Osteocyte (in vitro differentiated cells): ENCODE results near the gene ACRBP. TPM values are rescaled to one million over a fixed set of nuclear protein-coding genes. Genes with fewer than 3 reads are reported as not detected.

Experiments
- DNase-seq: peaks from one replicate; pipeline ENCODE4 v3.0.0; 2021; ENCODE audit warnings: mixed read lengths; ENCODE audit not compliant: unreplicated experiment; ENCODE audit errors: extremely low spot score
- H3K27ac Mint-ChIP-seq: one replicate; pipeline ENCODE4 v1.8.0; 2021; ENCODE audit warnings: mild to moderate bottlenecking, mixed read lengths; ENCODE audit not compliant: unreplicated experiment
- H3K27me3 Mint-ChIP-seq: one replicate; pipeline ENCODE4 v1.8.0; 2021; ENCODE audit warnings: mixed read lengths; ENCODE audit not compliant: unreplicated experiment
- H3K36me3 Mint-ChIP-seq: one replicate; pipeline ENCODE4 v1.8.0; 2021; ENCODE audit warnings: mixed read lengths; ENCODE audit not compliant: unreplicated experiment
- H3K4me1 Mint-ChIP-seq: one replicate; pipeline ENCODE4 v1.8.0; 2021; ENCODE audit warnings: mixed read lengths; ENCODE audit not compliant: unreplicated experiment
- H3K4me3 Mint-ChIP-seq: one replicate; pipeline ENCODE4 v1.8.0; 2021; ENCODE audit warnings: mild to moderate bottlenecking, moderate library complexity, mixed read lengths; ENCODE audit not compliant: unreplicated experiment
- H3K9me3 Mint-ChIP-seq: one replicate; pipeline ENCODE4 v1.8.0; 2021; ENCODE audit warnings: mixed read lengths; ENCODE audit not compliant: unreplicated experiment
- CTCF ChIP-seq: fragments of 200-600 bp; sonication (generic); IDR thresholded peaks from 2 replicates; pipeline ENCODE4 v1.5.0; 2021; ENCODE audit warnings: antibody characterized with exemption, mild to moderate bottlenecking, moderate library complexity
- total RNA-seq: library from RNA; stranded (reverse); gene quantifications from 2 replicates; pipeline ENCODE4 v1.2.1, GENCODE V29; 2021

Gene ACRBP
- total RNA-seq, 1 donor from 2014 or later: 1.0 TPM

- peaks cover 6% of the 10 kb centered on the region for H3K4me1 Mint-ChIP-seq
- H3K27me3 Mint-ChIP-seq: peaks cover 11% of the 10 kb centered on the region
- H3K4me3 Mint-ChIP-seq: no peak overlapping the region
Measured at GRCh38 chr12:6641131-6641530, 6.1 kb downstream of the ACRBP start.

DNA sequence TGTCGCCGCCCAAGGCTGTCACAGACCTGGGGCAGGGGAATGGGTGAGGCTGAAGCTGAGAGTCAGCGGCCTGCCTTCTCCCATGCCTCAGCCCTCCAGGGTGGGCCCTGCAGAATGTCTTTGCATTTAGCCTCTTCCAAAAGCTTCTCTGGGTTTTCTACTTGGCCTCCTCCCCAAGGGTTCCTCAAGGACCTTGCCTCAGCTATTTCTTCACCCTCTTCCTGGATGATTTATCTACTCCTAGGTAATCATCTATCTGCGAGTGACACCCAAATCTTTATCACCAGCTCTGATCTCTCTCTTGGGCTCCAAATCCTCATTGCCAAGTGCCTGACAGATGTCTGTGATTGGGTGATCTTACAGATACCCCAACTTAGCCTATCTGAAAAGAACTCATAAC, 6.7 kb downstream of the ACRBP start:
- peaks cover 12% of the 10 kb centered on the region for H3K4me1 Mint-ChIP-seq

More at GRCh38 chr12:6641131-6641530, 6.1 kb downstream of the ACRBP start:
- DNase-seq: no peak
- Mint-ChIP-seq H3K36me3 (peaks cover 5% of the 10 kb centered on the region), H3K9me3 (no peaks in the 10 kb centered on the region), H3K27ac (no peak overlapping the region)
- TF ChIP-seq CTCF: no peak

GRCh38 chr12:6639151-6639801, 8.0 kb downstream of the ACRBP start:
- DNase-seq: no peak
- H3K36me3 Mint-ChIP-seq: peaks cover 3% of the 10 kb centered on the region
- H3K27me3 Mint-ChIP-seq: peaks cover 11% of the 10 kb centered on the region
- no peak overlapping the region for H3K27ac Mint-ChIP-seq
- no peaks in the 10 kb centered on the region for H3K9me3 Mint-ChIP-seq
- no peak for TF ChIP-seq CTCF
- peaks cover 18% of the 10 kb centered on the region for H3K4me1 Mint-ChIP-seq
- H3K4me3 Mint-ChIP-seq: no peak overlapping the region

More for the DNA sequence above, 6.7 kb downstream of the ACRBP start:
- Mint-ChIP-seq H3K4me3 (no peak overlapping the region), H3K27me3 (peaks cover 11% of the 10 kb centered on the region), H3K27ac (no peak overlapping the region), H3K36me3 (peaks cover 5% of the 10 kb centered on the region), H3K9me3 (no peaks in the 10 kb centered on the region)
- DNase-seq: no peak
- TF ChIP-seq CTCF: no peak

DNA sequence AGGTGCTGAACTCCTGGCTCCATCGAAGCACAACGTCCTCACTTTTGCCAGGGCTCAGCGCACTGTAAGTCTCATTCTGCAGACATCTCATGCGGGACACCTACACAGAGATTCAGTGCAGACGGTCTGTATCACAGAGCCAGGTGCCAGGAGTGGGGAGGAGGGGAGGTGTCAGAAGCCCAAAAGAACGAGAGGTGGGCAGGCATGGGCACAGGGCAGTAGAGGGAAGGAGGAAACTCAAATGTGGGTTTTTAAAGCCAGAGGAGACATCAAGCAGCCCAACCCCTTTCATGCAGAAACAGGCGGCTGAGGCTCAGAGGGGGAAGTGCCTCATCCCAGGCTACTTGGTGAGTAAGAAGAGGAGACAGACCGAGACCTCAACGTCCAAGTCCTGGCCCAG, 8.9 kb downstream of the ACRBP start:
- no peak overlapping the region for H3K4me3 Mint-ChIP-seq
- peaks cover 22% of the 10 kb centered on the region for H3K4me1 Mint-ChIP-seq
- no peak overlapping the region for H3K27ac Mint-ChIP-seq
- no peak for DNase-seq
- no peak for TF ChIP-seq CTCF
- peaks cover 11% of the 10 kb centered on the region for H3K27me3 Mint-ChIP-seq
- H3K9me3 Mint-ChIP-seq: no peaks in the 10 kb centered on the region
- no peaks in the 10 kb centered on the region for H3K36me3 Mint-ChIP-seq

DNA sequence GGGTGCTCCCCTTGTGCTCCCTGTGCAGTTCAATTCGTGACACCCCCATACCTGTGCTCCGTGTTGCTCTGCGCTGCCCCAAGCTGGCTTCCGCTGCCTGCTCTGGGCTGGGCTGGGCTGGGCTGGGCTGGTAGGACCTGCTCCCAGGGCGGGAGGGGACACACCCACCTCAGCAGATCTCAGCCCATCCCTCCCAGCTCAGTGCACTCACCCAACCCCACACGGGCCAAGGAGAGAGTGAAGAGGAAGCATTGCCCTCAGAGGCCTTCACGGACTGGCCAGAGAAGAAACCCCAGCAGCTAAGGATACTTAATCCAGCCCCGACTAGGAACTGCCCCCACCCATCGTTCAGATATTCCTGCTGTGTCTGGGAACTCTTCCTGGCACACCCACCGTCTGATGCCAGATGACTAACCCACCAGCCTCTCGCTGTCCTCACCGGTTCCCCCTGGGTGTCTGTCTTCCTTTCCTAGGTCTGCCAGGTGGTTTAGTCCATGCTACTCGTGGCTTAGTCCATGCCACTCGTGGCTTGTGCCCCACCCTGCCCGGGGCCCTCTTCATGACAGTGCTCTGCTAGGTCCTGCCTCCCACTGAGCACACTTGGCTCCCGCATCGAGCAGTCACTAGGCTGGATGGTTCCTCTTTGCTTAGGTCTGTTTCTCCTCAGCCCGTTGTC, 11.2 kb downstream of the ACRBP start, which contains the start of gene LPAR5:
LPAR5 (minus strand) TSS at position 104 of the 676 bp plus-strand sequence. CDS start 14,711 bp downstream, outside the sequence.
- H3K9me3 Mint-ChIP-seq: no peaks in the 10 kb centered on the region
- no peaks in the 10 kb centered on the region for H3K27me3 Mint-ChIP-seq
- no peaks in the 10 kb centered on the region for H3K36me3 Mint-ChIP-seq
- TF ChIP-seq CTCF: no peak
- peak within 1 kb of the TSS; percentile 80 for H3K27ac Mint-ChIP-seq
- peak within 1 kb of the TSS; percentile 2 for H3K4me3 Mint-ChIP-seq
- no peak for DNase-seq
- peaks cover 40% of the 10 kb centered on the region for H3K4me1 Mint-ChIP-seq
